Stomach (tissue), 4 donors: ENCODE measurements around the gene FCN1.

Experiments used
- CTCF ChIP-seq, 7 experiments: fragments of 450-650 bp in 4 of 7; fragments of 200-600 bp in 3 of 7; sonication (generic) in 3 of 7; IDR thresholded peaks; one replicate each; pipeline ENCODE4 v1.5.1; 2016 to 2019; ENCODE audit warnings: antibody characterized with exemption in 7 of 7, control low read depth in 2 of 7, mild to moderate bottlenecking in 1 of 7
- POLR2A ChIP-seq, 4 donors: fragments of 450-650 bp; IDR thresholded peaks; one replicate each; pipeline ENCODE4 v1.6.1; 2016; ENCODE audit warnings: antibody characterized with exemption in 4 of 4, control low read depth in 2 of 4, mild to moderate bottlenecking in 1 of 4, moderate library complexity in 1 of 4

- TF ChIP-seq CTCF (IDR thresholded peaks at IDR 0.05): no peak
- TF ChIP-seq POLR2A (IDR thresholded peaks at IDR 0.05): no peak
Observed at GRCh38 chr9:134949681-134950385, 32.1 kb upstream of the FCN1 start.
